Upper lobe of left lung (tissue), 6 donors: ENCODE data around the gene BICDL2. TPM values are rescaled to one million over a fixed set of nuclear protein-coding genes. Genes with fewer than 3 reads are reported as not detected.

Experiments used
- ATAC-seq, 2 donors: fragments of 200-7000 bp; cut with Tn5 transposase; one replicate each; pipeline ENCODE4 v1.9.1; 2022; ENCODE audit warnings: mild to moderate bottlenecking in 2 of 2, moderate library complexity in 2 of 2; ENCODE audit not compliant: low FRiP score in 2 of 2
- DNase-seq, 2 donors: peaks; one replicate each; pipeline ENCODE4 v3.0.0-alpha.2; 2019 to 2020
- H3K27ac ChIP-seq, 4 donors: fragments of 200-600 bp; sonication (generic); one replicate each; pipeline ENCODE4 v1.5.1; 2016 to 2019
- H3K27me3 ChIP-seq, 4 donors: fragments of 200-600 bp; sonication (generic); one replicate each; pipeline ENCODE4 v1.5.1; 2017 to 2019
- H3K36me3 ChIP-seq, 4 donors: fragments of 200-600 bp; sonication (generic); one replicate each; pipeline ENCODE4 v1.5.1; 2016 to 2019
- H3K4me1 ChIP-seq, 4 donors: fragments of 200-600 bp; sonication (generic); one replicate each; pipeline ENCODE4 v1.5.1; 2018 to 2019
- H3K4me3 ChIP-seq, 4 donors: fragments of 200-600 bp; sonication (generic); one replicate each; pipeline ENCODE4 v1.5.1; 2017 to 2019; ENCODE audit warnings: mild to moderate bottlenecking in 2 of 4, moderate library complexity in 1 of 4
- H3K9me3 ChIP-seq, 4 donors: fragments of 200-600 bp; sonication (generic); one replicate each; pipeline ENCODE4 v1.5.1; 2018 to 2019
- EP300 ChIP-seq, 4 donors: sonication (generic); formaldehyde crosslinking; IDR thresholded peaks; one replicate each; pipeline ENCODE4 v1.5.1; 2017; ENCODE audit warnings: antibody characterized with exemption in 4 of 4, control low read depth in 2 of 4
- POLR2A ChIP-seq, 4 donors: fragments of 450-650 bp; IDR thresholded peaks; one replicate each; pipeline ENCODE4 v1.5.1; 2016 to 2017; ENCODE audit warnings: antibody characterized with exemption in 4 of 4, mild to moderate bottlenecking in 2 of 4
- POLR2AphosphoS5 ChIP-seq, 2 donors: sonication (generic); formaldehyde crosslinking; IDR thresholded peaks; one replicate each; pipeline ENCODE4 v1.5.1; 2017; ENCODE audit warnings: antibody characterized with exemption in 2 of 2
- WGBS, 2 donors: methylation state at CpG; one replicate each; pipeline ENCODE4 v1.1.5; 2017 to 2018; 5-methylcytosine and 5-hydroxymethylcytosine counted together
- total RNA-seq, 6 donors: library from RNA; depleted of rRNA in 4 of 6; stranded (reverse); fragments of >200 nt in 4 of 6; gene quantifications; one replicate each; pipeline versions ENCODE4 v1.1.0 to v1.2.1, GENCODE V29; 2016 to 2021
- TF ChIP-seq, protein P1 (sequence below), 6 experiments: fragments of 450-650 bp in 4 of 6; fragments of 200-600 bp in 2 of 6; sonication (generic) in 2 of 6; IDR thresholded peaks; one replicate each; pipeline ENCODE4 v1.5.1; 2016 to 2019; ENCODE audit warnings: antibody characterized with exemption in 6 of 6
- donor health status: DM: no; HTN: no; CAD: no; lungs with moderate emphysema.
- donor health status: DM: no; HTN: yes; CAD: no; lungs with severe emphysema.

Gene BICDL2
- total RNA-seq, 6 donors from 2014 or later, result 18.5 to 98.5 (median 35.0) TPM

DNA sequence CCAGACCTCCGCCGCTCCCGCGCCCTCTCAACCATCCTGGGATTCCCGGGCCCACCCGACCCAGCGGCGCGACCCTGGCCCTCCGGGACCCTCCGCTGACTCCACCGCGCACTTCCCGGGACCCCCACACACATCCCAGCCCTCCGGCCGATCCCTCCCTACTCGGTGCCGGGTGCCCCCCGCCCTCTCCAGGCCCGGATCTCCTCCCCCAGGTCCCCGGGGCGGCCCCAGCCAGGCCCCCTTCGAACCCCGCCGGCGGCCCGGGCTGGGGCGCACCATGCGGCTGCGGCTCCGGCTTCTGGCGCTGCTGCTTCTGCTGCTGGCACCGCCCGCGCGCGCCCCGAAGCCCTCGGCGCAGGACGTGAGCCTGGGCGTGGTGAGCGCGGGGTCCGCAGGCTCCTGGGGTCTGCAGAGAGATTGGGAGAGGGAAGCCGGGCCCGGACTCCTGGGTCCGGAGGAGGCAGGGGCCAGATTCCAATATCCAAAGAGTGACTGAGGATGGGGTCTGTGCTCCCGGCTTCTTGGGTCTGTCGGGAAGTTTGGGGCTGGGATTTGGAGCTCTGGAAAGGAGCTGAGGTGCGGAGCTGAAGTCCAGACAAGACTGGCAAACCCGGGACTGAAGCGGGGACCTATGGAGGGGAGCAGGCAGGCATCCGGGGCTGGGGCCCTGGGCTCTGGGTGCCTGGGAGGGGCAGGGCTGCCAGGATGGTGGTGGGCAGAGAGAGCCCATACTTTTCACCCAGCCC, 10.1 kb upstream of the BICDL2 start:
- Histone ChIP-seq H3K36me3 (no peaks in the 10 kb centered on the region), H3K27ac (peak overlapping the region; percentile 32 to 85 (median 70)), H3K4me1 (peaks cover 21 to 34% (median 25%) of the 10 kb centered on the region in 4 donors), H3K27me3 (peaks cover 0 to 36% (median 26%) of the 10 kb centered on the region in 4 donors), H3K4me3 (peak overlapping the region in 3 of 4 donors; percentile 38 to 54 (median 50)), H3K9me3 (no peaks in the 10 kb centered on the region)
- peak in 1 of 2 donors; percentile 16 for ATAC-seq
- TF ChIP-seq POLR2AphosphoS5 (IDR thresholded peaks at IDR 0.05) (no peak), EP300 (IDR thresholded peaks at IDR 0.05) (no peak), POLR2A (IDR thresholded peaks at IDR 0.05) (no peak)
- TF ChIP-seq, protein P1, sequence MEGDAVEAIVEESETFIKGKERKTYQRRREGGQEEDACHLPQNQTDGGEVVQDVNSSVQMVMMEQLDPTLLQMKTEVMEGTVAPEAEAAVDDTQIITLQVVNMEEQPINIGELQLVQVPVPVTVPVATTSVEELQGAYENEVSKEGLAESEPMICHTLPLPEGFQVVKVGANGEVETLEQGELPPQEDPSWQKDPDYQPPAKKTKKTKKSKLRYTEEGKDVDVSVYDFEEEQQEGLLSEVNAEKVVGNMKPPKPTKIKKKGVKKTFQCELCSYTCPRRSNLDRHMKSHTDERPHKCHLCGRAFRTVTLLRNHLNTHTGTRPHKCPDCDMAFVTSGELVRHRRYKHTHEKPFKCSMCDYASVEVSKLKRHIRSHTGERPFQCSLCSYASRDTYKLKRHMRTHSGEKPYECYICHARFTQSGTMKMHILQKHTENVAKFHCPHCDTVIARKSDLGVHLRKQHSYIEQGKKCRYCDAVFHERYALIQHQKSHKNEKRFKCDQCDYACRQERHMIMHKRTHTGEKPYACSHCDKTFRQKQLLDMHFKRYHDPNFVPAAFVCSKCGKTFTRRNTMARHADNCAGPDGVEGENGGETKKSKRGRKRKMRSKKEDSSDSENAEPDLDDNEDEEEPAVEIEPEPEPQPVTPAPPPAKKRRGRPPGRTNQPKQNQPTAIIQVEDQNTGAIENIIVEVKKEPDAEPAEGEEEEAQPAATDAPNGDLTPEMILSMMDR (IDR thresholded peaks at IDR 0.05), result no peak
- DNase-seq, result peak in 1 of 2 donors; percentile 88
- 3 to 4% methylated on average over 12 to 20 of the region's 54 CpGs for WGBS, 2 donors

DNA sequence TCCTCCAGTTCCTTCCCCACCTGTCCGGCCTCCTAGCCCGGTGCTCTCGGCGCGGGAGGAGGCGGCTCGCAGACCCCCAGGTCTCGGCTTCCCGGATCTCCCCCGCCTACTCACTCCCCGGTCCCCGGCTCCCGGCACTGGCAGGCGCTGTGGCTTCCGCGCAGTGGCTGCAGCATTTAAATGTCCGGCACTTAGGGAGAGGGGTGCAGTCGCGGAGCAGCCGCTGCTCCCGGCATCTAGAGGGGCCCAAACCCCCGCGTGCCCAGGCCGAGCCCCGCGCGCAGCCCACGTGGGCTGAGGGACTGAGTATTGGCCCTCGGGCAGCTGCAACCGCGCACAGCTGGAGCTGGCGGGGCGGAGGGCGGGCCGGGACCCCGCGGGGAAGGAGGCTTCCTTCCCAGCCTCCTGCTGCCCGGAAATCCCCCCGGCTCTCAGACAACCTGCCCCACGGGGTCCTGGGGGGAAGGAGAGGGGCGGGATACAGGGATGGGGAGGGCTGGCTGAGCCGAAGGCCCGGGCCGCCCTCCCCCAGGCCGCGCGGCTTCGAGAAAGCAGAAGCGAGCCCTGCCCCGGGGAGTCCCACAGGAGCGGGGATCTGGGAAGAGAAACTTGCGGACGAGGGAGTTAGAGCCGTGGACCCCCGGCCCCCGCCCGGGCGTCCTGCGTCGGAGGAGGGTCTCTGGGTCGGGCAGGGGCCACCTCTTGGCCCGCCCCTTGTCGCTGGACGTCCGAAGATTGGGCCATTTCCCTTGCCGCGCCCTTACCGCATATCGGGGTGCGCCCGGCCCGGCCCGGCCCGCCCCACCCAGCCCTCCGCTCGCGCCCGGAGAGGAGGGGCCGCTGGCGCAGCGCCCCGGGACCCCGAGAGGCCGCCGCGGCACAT, 9.3 kb upstream of the BICDL2 start, which contains the start of gene MMP25:
TSS of gene MMP25 (plus strand) at position 804 of the 883 bp plus-strand sequence. CDS start 357 bp downstream, outside the sequence.
- Histone ChIP-seq H3K9me3 (no peaks in the 10 kb centered on the region), H3K27me3 (peaks cover 0 to 36% (median 26%) of the 10 kb centered on the region in 4 donors), H3K4me1 (peaks cover 21 to 34% (median 25%) of the 10 kb centered on the region in 4 donors), H3K4me3 (peak within 1 kb of the TSS; percentile 27 to 54 (median 44)), H3K27ac (peak within 1 kb of the TSS; percentile 32 to 85 (median 70)), H3K36me3 (no peaks in the 10 kb centered on the region)
- WGBS, 2 donors, result 2% methylated on average over 22 to 30 of the region's 86 CpGs
- ATAC-seq, result peak; percentile 21 to 75
- TF ChIP-seq POLR2AphosphoS5 (IDR thresholded peaks at IDR 0.05) (no peak), EP300 (IDR thresholded peaks at IDR 0.05) (no peak)
- DNase-seq, result peak; percentile 54 to 89

DNA sequence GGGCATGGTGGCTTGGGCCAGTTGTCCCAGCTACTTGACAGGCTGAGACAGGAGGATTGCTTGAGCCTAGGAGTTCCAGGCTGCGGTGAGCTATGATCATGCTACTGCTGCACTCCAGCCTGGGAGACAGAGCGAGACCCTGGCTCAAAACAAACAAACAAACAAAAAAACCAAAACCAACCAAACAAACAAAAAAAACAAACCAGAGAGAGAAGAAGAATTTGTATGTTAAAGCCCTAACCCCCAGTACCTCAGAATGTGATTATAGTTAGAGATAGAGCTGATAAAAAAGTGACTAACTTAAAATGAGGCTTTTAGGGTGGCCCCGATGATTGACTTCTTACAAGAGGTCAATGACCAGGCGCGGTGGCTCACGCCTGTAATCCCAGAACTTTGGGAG, 8.0 kb upstream of the BICDL2 start:
- DNase-seq (no peak), ATAC-seq (no peak)
- 83 to 88% methylated on average over 6 of the region's 6 CpGs for WGBS, 2 donors
- no peaks in the 10 kb centered on the region for H3K9me3 ChIP-seq
- no peak overlapping the region for H3K27ac ChIP-seq
- no peak for TF ChIP-seq EP300 (IDR thresholded peaks at IDR 0.05)
- TF ChIP-seq POLR2AphosphoS5 (IDR thresholded peaks at IDR 0.05), result no peak
- TF ChIP-seq, protein P1 (IDR thresholded peaks at IDR 0.05), result no peak
- no peak for TF ChIP-seq POLR2A (IDR thresholded peaks at IDR 0.05)
- peaks cover 21 to 34% (median 25%) of the 10 kb centered on the region in 4 donors for H3K4me1 ChIP-seq
- H3K27me3 ChIP-seq, result peaks cover 0 to 36% (median 26%) of the 10 kb centered on the region in 4 donors
- H3K4me3 ChIP-seq, result peak overlapping the region in 2 of 4 donors; percentile 50 to 54
- no peaks in the 10 kb centered on the region for H3K36me3 ChIP-seq

DNA sequence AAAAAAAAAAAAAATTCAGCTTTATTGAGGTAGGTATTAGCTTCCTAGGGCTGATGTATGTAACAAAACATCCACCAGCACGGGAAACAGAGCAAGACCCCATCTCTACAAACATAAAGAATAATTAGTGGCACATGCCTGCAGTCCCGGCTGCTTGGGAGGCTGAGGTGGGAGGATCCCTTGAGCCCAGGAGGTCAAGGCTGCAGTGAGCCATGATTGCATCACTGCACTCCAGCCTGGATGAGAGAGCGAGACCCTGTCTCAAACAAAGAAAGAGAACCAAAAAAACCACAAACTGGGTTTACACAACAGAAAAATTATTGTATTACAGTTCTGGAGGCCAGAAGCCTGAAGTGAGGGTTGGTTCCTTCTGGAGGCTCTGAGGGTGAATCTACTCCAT, 5.6 kb upstream of the BICDL2 start:
- Histone ChIP-seq H3K27me3 (peaks cover 0 to 34% (median 24%) of the 10 kb centered on the region in 4 donors), H3K4me1 (peaks cover 21 to 34% (median 26%) of the 10 kb centered on the region in 4 donors), H3K9me3 (no peaks in the 10 kb centered on the region), H3K36me3 (no peaks in the 10 kb centered on the region), H3K4me3 (no peak overlapping the region), H3K27ac (no peak overlapping the region)
- TF ChIP-seq, protein P1 (IDR thresholded peaks at IDR 0.05), result no peak
- no peak for TF ChIP-seq POLR2AphosphoS5 (IDR thresholded peaks at IDR 0.05)
- DNase-seq, result no peak
- WGBS, 2 donors, result 71 to 80% methylated on average over 3 of the region's 3 CpGs
- ATAC-seq, result no peak

DNA sequence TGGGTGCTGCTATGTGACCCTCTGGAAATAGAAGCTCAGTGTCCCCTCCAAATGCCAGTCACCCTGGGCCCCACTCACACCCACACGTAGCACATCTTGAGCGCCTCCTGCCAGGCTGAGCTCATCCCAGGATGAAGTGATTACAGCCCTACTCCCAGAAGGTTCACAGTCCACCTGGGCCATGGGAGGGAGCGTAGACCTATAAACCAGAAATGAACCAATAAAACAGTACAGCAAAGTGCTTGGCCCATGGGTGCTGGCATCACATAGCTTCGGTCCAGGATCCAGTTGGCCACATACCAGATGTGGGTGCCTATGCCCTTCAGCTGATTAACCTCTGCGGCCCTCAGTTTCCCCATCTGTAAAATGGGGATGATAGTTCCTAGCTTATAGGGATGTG, 2.2 kb upstream of the BICDL2 start:
- TF ChIP-seq, protein P1 (IDR thresholded peaks at IDR 0.05), result no peak
- TF ChIP-seq POLR2AphosphoS5 (IDR thresholded peaks at IDR 0.05) (no peak), POLR2A (IDR thresholded peaks at IDR 0.05) (no peak), EP300 (IDR thresholded peaks at IDR 0.05) (no peak)
- H3K27ac ChIP-seq, result no peak overlapping the region
- no peaks in the 10 kb centered on the region for H3K36me3 ChIP-seq
- H3K4me3 ChIP-seq, result no peak overlapping the region
- peaks cover 4 to 27% (median 15%) of the 10 kb centered on the region in 4 donors for H3K27me3 ChIP-seq
- WGBS, 2 donors, result 80 to 92% methylated on average over 5 of the region's 5 CpGs
- DNase-seq (no peak), ATAC-seq (no peak)
- peaks cover 7 to 31% (median 14%) of the 10 kb centered on the region in 4 donors for H3K4me1 ChIP-seq
- no peaks in the 10 kb centered on the region for H3K9me3 ChIP-seq
